Adrenal gland (tissue), 19 donors: ENCODE measurements around the gene RNASE7. TPM values are rescaled to one million over a fixed set of nuclear protein-coding genes. Genes with fewer than 3 reads are reported as not detected.

Source experiments
- DNase-seq, 7 donors: peaks; one replicate each; pipeline ENCODE4 v3.0.0-alpha.2; 2019 to 2020
- H3K27ac ChIP-seq, 5 donors: fragments of 200-600 bp; sonication (generic) in 4 of 5; 1 replicate in 3 of 5; 2 replicates in 2 of 5; pipeline versions ENCODE4 v1.5.1 to v1.8.0; 2016 to 2020; ENCODE audit warnings: mild to moderate bottlenecking in 1 of 5
- H3K27me3 ChIP-seq: fragments of 200-600 bp; 2 replicates; pipeline ENCODE4 v1.8.0; 2021
- H3K36me3 ChIP-seq, 2 donors: fragments of 200-600 bp; replicated peaks in 1 of 2; 1 replicate in 1 of 2; 2 replicates in 1 of 2; pipeline versions ENCODE4 v1.5.1 to v1.8.0; 2018 to 2022
- H3K4me1 ChIP-seq, 2 donors: fragments of 200-600 bp; replicated peaks in 1 of 2; 1 replicate in 1 of 2; 2 replicates in 1 of 2; pipeline versions ENCODE4 v1.5.1 to v1.8.0; 2018 to 2021
- H3K4me3 ChIP-seq, 4 donors: fragments of 200-600 bp; sonication (generic) in 3 of 4; one replicate each; pipeline ENCODE4 v1.5.1; 2016 to 2018
- H3K9me3 ChIP-seq, 3 donors: fragments of 200-600 bp; sonication (generic) in 1 of 3; replicated peaks in 1 of 3; 1 replicate in 2 of 3; 2 replicates in 1 of 3; pipeline versions ENCODE4 v1.5.1 to v1.8.0; 2016 to 2021
- POLR2A ChIP-seq, 2 donors: fragments of 450-650 bp; IDR thresholded peaks; one replicate each; pipeline ENCODE4 v1.6.1; 2017; ENCODE audit warnings: antibody characterized with exemption in 2 of 2, mild to moderate bottlenecking in 2 of 2, moderate library complexity in 1 of 2
- WGBS, 4 donors: extraction: QIAGEN DNeasy Blood & Tissue Kit in 2 of 4; methylation state at CpG; one replicate each; pipeline versions ENCODE4 v1.1.5 to v1.1.7; 2013 to 2017; 5-methylcytosine and 5-hydroxymethylcytosine counted together
- intact Hi-C, 2 donors: fragments of 100-400 bp; cut with DNase I; formaldehyde crosslinking; loops; one replicate each; pipeline versions ENCODE4 v1.14.1 to v1.15.0; 2022 to 2023
- long read RNA-seq, 10 donors: library from polyadenylated mRNA in 3 of 10; unstranded in 2 of 10; stranded (forward) in 1 of 10; transcript quantifications; one replicate each; pipeline ENCODE4 v2.0.0 and lab custom pipeline, GENCODE V29; 2021 to 2026
- polyA plus RNA-seq, 3 donors: library from polyadenylated mRNA; stranded (reverse); fragments of 200-250 nt in 2 of 3; fragments of 350-450 nt in 1 of 3; fragmentation: Illumina TruSeq in 1 of 3; extraction: RNeasy Lipid Tissue Mini Kit (QIAGEN cat#74804) in 1 of 3; gene quantifications; one replicate each; pipeline ENCODE4 v1.2.3, GENCODE V29; 2013 to 2014
- total RNA-seq, 9 donors: library from RNA; depleted of rRNA in 4 of 9; stranded (reverse); fragments of >200 nt in 4 of 9; fragments of 120-200 nt in 1 of 9; fragmentation: NEBNext Ultra II Directional in 1 of 9; extraction: Animal tissue kit (Norgen Biotek cat#: 25700) in 1 of 9; gene quantifications; one replicate each; pipeline versions ENCODE4 v1.1.0 to v1.2.4, GENCODE V29; 2013 to 2023
- TF ChIP-seq, protein P1 (sequence below), 6 experiments: fragments of 450-650 bp in 4 of 6; fragments of 200-600 bp in 2 of 6; sonication (generic) in 1 of 6; IDR thresholded peaks; 1 replicate in 5 of 6; 2 replicates in 1 of 6; pipeline versions ENCODE4 v1.5.1 to v1.8.0; 2016 to 2021; ENCODE audit warnings: antibody characterized with exemption in 6 of 6, mild to moderate bottlenecking in 2 of 6, moderate library complexity in 1 of 6
- donor health status: healthy with polysubstance abuse.
- donor health status: Bipolar disorder and iron deficiency.
- donor health status: DM: yes; HTN: yes; CAD: no.
- donor health status: DM: no; HTN: no; CAD: no.
- donor health status: DM: no; HTN: no; CAD: no.
- donor health status: DM: yes; HTN: yes; CAD: no.

The RNASE7 gene, protein sequence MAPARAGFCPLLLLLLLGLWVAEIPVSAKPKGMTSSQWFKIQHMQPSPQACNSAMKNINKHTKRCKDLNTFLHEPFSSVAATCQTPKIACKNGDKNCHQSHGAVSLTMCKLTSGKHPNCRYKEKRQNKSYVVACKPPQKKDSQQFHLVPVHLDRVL
- under 1 TPM in 1 of 9 donors, not detected in 8; 0.34 TPM for total RNA-seq
- polyA plus RNA-seq = under 1 TPM in 1 of 3 donors, not detected in 2; 0.20 TPM
- long read RNA-seq, donor 1 = 0 reads
- long read RNA-seq, donor 2 = 0 reads
- long read RNA-seq, donor 3 = 0 reads
- long read RNA-seq, donor 4 = 0 reads
- long read RNA-seq, donor 5 = 0 reads
- long read RNA-seq, donor 6 = 0 reads
- long read RNA-seq, donor 7 = 0 reads
- long read RNA-seq, donor 8 = 0 reads
- long read RNA-seq, donor 9 = 0 reads
- long read RNA-seq, donor 10 = 0 reads

DNA sequence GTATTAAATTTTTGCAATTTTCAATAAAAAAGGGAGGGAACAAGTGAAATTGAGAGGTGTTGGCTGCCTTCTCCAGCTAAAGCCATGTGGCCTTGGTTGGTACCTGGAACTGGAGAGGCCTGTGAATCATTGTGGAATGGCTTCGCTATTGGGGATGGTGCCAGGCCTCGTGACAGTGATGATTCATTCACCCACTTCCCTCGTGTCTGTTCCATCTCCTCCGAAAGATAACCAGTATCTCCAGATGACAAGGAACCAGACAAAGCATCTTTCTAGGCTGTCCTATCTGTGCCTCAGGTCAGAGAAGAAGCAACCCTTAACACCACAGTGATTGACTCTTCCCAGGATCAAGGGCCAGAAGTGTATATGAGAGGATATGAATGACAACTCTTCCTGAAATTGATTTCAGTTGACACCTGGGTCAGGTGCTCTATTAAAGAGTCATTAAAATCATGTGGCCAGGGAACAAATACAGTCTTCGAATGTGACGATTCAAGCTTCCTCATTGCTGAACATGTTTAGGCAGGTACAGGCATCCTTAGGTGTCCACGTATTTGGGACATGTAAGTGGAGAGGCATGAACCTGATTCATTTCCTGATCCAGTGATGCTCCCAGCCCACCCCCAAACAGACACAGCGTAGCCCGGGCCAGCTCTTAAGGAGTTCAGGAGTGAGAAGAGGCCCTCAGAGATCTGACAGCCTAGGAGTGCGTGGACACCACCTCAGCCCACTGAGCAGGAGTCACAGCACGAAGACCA is at the start of gene RNASE7:
TSS of gene RNASE7 (plus strand) at position 687 of the 758 bp plus-strand sequence. CDS start 631 bp downstream, outside the sequence.
- WGBS, 4 donors = 58 to 70% (median 63%) methylated on average over 11 of the region's 11 CpGs
- H3K36me3 ChIP-seq = no peaks in the 10 kb centered on the region
- no peaks in the 10 kb centered on the region for H3K9me3 ChIP-seq
- intact Hi-C loops = no loop called here
- TF ChIP-seq POLR2A (IDR thresholded peaks at IDR 0.05) = no peak
- TF ChIP-seq, protein P1, sequence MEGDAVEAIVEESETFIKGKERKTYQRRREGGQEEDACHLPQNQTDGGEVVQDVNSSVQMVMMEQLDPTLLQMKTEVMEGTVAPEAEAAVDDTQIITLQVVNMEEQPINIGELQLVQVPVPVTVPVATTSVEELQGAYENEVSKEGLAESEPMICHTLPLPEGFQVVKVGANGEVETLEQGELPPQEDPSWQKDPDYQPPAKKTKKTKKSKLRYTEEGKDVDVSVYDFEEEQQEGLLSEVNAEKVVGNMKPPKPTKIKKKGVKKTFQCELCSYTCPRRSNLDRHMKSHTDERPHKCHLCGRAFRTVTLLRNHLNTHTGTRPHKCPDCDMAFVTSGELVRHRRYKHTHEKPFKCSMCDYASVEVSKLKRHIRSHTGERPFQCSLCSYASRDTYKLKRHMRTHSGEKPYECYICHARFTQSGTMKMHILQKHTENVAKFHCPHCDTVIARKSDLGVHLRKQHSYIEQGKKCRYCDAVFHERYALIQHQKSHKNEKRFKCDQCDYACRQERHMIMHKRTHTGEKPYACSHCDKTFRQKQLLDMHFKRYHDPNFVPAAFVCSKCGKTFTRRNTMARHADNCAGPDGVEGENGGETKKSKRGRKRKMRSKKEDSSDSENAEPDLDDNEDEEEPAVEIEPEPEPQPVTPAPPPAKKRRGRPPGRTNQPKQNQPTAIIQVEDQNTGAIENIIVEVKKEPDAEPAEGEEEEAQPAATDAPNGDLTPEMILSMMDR (IDR thresholded peaks at IDR 0.05) = no peak
- H3K27ac ChIP-seq = peak within 1 kb of the TSS; percentile 9 to 76 (median 65)
- H3K4me1 ChIP-seq = peaks cover 35 to 62% of the 10 kb centered on the region in 2 donors
- peak; percentile 85 to 93 (median 92) for DNase-seq
- no peaks in the 10 kb centered on the region for H3K27me3 ChIP-seq
- H3K4me3 ChIP-seq = no peak within 1 kb of the TSS

DNA sequence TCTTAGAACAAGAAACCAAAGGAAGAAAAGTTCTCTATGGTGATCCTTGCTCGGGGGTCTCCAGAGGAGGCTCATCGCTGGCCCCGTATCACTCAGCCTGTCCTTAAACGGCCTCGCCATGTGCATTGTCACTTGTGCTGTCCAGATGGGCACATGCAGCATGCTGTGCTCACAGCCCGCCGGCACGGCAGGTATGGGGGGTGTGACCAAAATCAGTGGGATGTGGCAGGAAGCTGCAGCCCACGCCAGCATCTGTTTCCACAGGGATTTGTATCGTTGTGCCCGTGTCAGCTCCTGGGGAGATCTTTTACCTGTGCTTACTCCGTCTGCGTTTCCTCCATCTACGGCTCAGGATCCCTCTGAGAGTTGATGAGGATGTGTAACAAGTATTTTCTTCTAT is 45.6 kb upstream of the RNASE7 start:
- H3K36me3 ChIP-seq = peaks cover 0 to 59% of the 10 kb centered on the region in 2 donors
- DNase-seq = no peak
- no peaks in the 10 kb centered on the region for H3K27me3 ChIP-seq
- H3K4me1 ChIP-seq = peaks cover 0 to 9% of the 10 kb centered on the region in 2 donors
- H3K4me3 ChIP-seq = no peak overlapping the region
- no peaks in the 10 kb centered on the region for H3K9me3 ChIP-seq
- no peak overlapping the region for H3K27ac ChIP-seq
- TF ChIP-seq, protein P1 (IDR thresholded peaks at IDR 0.05) = no peak
- TF ChIP-seq POLR2A (IDR thresholded peaks at IDR 0.05) = no peak
- intact Hi-C loops = no loop called here
- 86 to 91% (median 88%) methylated on average over 12 to 14 of the region's 14 CpGs for WGBS, 4 donors

DNA sequence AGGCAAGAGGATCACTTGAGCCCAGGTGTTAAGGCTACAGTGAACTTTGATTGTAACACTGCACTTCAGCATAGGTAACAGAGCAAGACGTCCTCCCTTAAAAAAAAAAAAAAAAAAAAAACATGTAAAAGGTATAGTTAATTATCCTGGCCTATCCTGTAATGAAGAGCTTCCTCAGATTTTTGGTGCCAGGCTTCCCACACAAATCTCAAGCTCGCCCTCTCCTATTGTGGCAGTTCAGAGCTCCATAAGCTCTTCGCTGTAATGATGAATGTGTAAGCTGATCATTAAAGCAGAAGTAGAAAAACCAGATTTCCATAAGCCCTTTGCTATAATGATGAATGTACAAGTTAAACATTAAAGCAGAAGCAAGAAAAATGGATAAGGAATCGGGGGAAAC is 45.0 kb upstream of the RNASE7 start:
- intact Hi-C loops = no loop called here

DNA sequence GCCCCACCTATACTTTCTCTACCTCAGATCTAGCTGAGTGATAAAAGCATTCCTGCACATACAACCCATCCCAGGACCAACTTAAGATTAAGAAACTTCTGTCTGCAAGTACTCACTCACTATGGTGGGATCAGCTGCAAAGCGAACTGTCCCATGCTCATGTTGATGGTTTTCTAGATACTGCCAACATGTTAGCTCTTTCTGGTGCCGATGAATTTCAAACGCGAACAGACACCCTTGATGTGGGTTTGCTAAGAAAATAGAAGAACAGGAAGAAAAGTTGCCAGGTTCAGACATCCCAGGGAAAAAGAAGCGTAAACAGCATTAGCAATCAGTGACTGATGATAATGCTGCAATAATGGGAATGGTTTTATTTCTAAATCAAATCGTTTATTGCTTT is 44.6 kb upstream of the RNASE7 start:
- H3K27ac ChIP-seq = no peak overlapping the region
- no peak for DNase-seq
- H3K27me3 ChIP-seq = no peaks in the 10 kb centered on the region
- H3K4me1 ChIP-seq = no peaks in the 10 kb centered on the region
- intact Hi-C loops = no loop called here
- H3K36me3 ChIP-seq = peaks cover 0 to 48% of the 10 kb centered on the region in 2 donors
- H3K9me3 ChIP-seq = no peaks in the 10 kb centered on the region
- 80 to 84% (median 83%) methylated on average over 6 of the region's 6 CpGs for WGBS, 4 donors
- H3K4me3 ChIP-seq = no peak overlapping the region
- TF ChIP-seq, protein P1 (IDR thresholded peaks at IDR 0.05) = no peak
- no peak for TF ChIP-seq POLR2A (IDR thresholded peaks at IDR 0.05)

More for the DNA sequence above, 45.0 kb upstream of the RNASE7 start:
- peaks cover 0 to 3% of the 10 kb centered on the region in 2 donors for H3K4me1 ChIP-seq
- TF ChIP-seq, protein P1 (IDR thresholded peaks at IDR 0.05) = no peak
- TF ChIP-seq POLR2A (IDR thresholded peaks at IDR 0.05) = no peak
- no peaks in the 10 kb centered on the region for H3K9me3 ChIP-seq
- H3K27me3 ChIP-seq = no peaks in the 10 kb centered on the region
- no peak for DNase-seq
- peaks cover 0 to 53% of the 10 kb centered on the region in 2 donors for H3K36me3 ChIP-seq
- no peak overlapping the region for H3K27ac ChIP-seq
- 60 to 82% (median 69%) methylated on average over 4 of the region's 4 CpGs for WGBS, 4 donors
- no peak overlapping the region for H3K4me3 ChIP-seq
